Bronchus fibroblast of lung (primary cell): ENCODE results near the gene TGFBI. TPM values are rescaled to one million over a fixed set of nuclear protein-coding genes. Genes with fewer than 3 reads are reported as not detected.

Experiments
- total RNA-seq: library from RNA; depleted of rRNA; stranded (reverse); fragments of >200 nt; gene quantifications from 2 replicates; pipeline ENCODE4 v1.2.3, GENCODE V29; 2015

Gene TGFBI
- 178 and 182 TPM in 2 replicates for total RNA-seq

DNA sequence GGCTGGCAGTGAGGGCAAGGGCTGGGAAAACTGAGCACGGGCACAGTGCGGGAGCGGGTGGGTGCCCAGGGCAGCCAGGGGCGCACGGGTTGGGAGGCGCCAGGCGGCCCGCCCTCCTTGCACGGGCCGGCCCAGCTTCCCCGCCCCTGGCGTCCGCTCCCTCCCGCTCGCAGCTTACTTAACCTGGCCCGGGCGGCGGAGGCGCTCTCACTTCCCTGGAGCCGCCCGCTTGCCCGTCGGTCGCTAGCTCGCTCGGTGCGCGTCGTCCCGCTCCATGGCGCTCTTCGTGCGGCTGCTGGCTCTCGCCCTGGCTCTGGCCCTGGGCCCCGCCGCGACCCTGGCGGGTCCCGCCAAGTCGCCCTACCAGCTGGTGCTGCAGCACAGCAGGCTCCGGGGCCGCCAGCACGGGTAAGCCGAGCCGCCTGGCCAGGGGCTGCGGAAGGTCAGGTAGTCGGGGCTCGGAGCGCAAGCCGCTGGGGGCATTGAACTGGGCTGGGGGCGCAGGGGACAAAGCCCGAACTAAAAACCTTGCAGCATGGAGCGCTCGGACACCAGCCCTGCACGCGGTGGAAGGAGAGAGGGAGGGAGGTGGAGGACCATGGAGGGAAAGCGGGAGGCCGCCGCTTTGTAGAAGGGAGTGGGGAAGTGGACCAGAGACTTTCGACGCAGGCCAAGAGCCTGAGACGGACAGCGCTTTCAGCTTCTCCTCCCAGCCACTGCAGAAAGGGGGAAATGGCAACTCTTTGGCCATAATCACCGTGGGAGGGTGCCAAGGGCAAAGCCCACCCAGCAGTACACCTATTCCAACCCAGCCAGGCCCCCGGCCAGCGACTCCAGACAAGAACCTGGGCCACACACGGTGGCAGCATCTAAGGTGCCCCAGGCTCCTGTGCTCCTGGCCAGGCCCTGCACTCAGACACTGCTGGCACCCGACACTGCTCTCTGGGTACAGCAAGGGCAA, at the start of gene TGFBI:
Gene TGFBI, plus strand, starts transcription at position 207 of the 961 bp plus-strand sequence. Its CDS starts 68 bp downstream, at position 275.

Other genes starting within 250 kb of the TGFBI start
- gene SLC25A48, start 194.3 kb upstream of the TGFBI start, total RNA-seq = not detected in 2 replicates
- not detected in 2 replicates for gene IL9, start 133.1 kb upstream of the TGFBI start, total RNA-seq
- not detected in 2 replicates for gene LECT2, start 74.0 kb upstream of the TGFBI start, total RNA-seq
- gene SMAD5, start 103.9 kb downstream of the TGFBI start, total RNA-seq = 28.6 and 39.5 TPM in 2 replicates
- gene SMIM32, start 164.2 kb downstream of the TGFBI start, total RNA-seq = not detected in 2 replicates